ENCODE results near the gene PIGC.

PIGC gene

DNA sequence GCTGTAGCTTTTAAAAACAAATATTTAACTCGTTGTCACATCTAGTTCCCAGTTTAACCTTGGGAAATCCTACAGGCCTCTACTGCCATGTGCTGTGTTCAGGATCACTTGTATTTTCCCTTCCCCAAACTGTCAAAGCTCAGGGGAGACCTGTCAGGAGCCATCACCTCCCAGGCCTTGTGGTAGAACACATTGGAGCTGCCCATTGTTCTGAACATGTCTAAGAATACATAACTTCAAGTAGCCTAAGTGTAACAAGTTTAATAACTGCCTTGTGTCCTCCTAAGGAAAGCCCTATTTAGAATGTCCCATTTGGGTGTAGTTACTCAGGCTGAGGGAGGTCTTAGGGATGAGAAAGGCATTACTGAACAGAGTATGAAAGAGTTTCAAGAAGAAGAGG lies 28.6 kb upstream of the PIGC start:
- TF ChIP-seq, protein P1, sequence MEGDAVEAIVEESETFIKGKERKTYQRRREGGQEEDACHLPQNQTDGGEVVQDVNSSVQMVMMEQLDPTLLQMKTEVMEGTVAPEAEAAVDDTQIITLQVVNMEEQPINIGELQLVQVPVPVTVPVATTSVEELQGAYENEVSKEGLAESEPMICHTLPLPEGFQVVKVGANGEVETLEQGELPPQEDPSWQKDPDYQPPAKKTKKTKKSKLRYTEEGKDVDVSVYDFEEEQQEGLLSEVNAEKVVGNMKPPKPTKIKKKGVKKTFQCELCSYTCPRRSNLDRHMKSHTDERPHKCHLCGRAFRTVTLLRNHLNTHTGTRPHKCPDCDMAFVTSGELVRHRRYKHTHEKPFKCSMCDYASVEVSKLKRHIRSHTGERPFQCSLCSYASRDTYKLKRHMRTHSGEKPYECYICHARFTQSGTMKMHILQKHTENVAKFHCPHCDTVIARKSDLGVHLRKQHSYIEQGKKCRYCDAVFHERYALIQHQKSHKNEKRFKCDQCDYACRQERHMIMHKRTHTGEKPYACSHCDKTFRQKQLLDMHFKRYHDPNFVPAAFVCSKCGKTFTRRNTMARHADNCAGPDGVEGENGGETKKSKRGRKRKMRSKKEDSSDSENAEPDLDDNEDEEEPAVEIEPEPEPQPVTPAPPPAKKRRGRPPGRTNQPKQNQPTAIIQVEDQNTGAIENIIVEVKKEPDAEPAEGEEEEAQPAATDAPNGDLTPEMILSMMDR (IDR thresholded peaks at IDR 0.05; ENCODE audit: insufficient read depth, low read length, poor library complexity, severe bottlenecking), result no peak
- H3K27me3 ChIP-seq (replicated peaks; ENCODE audit: control insufficient read depth, insufficient read depth, low read length), result no peaks in the 10 kb centered on the region
- no peak overlapping the region for H3K4me3 ChIP-seq (replicated peaks; ENCODE audit: low read depth, low read length)
- no peak for DNase-seq (ENCODE audit: extremely low read depth, insufficient read length)
- H3K36me3 ChIP-seq (ENCODE audit: control insufficient read depth, insufficient read depth, low read length), result no peaks in the 10 kb centered on the region

DNA sequence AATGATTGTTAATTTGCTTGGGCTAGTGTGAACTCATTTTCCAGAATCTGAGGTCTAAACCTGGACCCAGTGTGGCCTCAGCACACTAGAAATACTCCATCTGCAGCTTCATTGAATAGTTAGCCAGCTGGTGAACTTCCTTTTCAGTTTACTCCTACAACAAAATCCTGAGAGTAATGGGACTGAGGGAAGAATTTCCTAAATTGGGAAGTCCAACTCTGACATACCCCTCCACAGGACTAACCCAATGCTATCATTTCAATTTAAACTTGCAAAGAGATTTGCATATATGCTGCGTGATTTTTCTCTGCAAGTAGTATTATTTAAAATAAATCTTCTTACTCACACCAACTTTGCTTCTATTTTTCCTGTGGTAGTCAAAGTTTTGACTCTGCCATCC lies 27.8 kb upstream of the PIGC start:
- no peak for DNase-seq (ENCODE audit: extremely low read depth, insufficient read length)
- Histone ChIP-seq H3K36me3 (ENCODE audit: control insufficient read depth, insufficient read depth, low read length) (no peaks in the 10 kb centered on the region), H3K27me3 (replicated peaks; ENCODE audit: control insufficient read depth, insufficient read depth, low read length) (no peaks in the 10 kb centered on the region), H3K4me3 (replicated peaks; ENCODE audit: low read depth, low read length) (no peak overlapping the region)
- TF ChIP-seq, protein P1 (IDR thresholded peaks at IDR 0.05; ENCODE audit: insufficient read depth, low read length, poor library complexity, severe bottlenecking), result no peak

DNA sequence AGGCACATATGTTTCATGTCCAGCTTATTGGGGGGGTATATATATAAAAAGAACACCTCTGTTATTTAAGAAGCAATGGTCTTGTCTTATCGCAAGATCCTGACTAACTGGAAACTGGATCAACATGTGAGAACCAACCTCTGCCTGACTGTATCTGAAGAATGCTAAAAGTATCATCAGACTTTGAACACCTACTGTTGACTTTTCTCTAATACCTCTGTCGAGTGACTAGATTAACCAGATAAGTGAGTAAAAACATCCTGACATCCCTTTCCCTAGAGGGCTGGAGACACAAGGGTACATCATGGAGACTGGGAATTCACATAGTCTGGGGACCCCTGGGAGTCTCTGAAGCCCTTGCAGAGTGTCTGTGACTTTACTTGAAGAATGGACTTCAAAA lies 26.3 kb upstream of the PIGC start:
- Histone ChIP-seq H3K27me3 (replicated peaks; ENCODE audit: control insufficient read depth, insufficient read depth, low read length) (no peaks in the 10 kb centered on the region), H3K4me3 (replicated peaks; ENCODE audit: low read depth, low read length) (no peak overlapping the region), H3K36me3 (ENCODE audit: control insufficient read depth, insufficient read depth, low read length) (no peaks in the 10 kb centered on the region)
- no peak for DNase-seq (ENCODE audit: extremely low read depth, insufficient read length)
- TF ChIP-seq, protein P1 (IDR thresholded peaks at IDR 0.05; ENCODE audit: insufficient read depth, low read length, poor library complexity, severe bottlenecking), result no peak

DNA sequence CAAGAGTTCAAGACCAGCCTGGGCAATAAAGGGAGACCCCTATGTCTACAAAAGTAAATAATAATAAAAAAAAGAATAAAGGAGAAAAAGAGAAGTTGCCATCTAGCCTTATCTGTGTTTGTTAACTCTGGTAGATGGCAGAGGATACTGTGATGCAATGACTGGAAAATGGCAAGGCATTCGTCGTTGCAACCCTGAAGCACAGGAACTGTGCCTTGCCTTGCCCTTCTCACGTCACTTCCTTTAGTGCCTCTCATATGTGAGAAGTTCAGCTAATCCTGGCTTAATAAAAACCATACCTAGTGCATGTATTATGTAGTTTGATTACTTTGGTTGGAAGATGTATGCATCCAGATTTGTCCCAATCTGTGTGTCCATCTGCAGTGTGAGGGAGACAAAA lies 25.8 kb upstream of the PIGC start:
- TF ChIP-seq, protein P1 (IDR thresholded peaks at IDR 0.05; ENCODE audit: insufficient read depth, low read length, poor library complexity, severe bottlenecking), result no peak
- H3K36me3 ChIP-seq (ENCODE audit: control insufficient read depth, insufficient read depth, low read length), result no peaks in the 10 kb centered on the region
- no peaks in the 10 kb centered on the region for H3K27me3 ChIP-seq (replicated peaks; ENCODE audit: control insufficient read depth, insufficient read depth, low read length)
- no peak for DNase-seq (ENCODE audit: extremely low read depth, insufficient read length)
- H3K4me3 ChIP-seq (replicated peaks; ENCODE audit: low read depth, low read length), result no peak overlapping the region

DNA sequence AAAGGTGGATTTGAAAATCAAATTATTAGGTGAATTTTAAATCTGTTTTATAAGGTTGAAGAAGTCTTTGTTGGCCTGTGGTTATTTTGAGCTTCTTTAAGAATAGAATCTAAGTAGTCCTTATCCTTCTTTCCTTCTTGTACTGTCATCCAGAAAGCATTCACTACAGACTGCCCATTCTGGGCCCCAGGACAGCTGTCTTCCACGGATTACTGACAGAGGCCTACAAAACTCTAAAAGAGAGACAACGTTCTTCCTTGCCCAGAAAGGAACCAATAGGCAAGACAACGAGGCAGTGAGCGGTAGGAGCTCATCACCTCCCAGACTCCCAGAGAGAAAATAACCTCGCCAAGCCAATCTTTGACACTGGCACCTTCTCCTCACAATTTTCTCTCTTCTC lies 24.4 kb upstream of the PIGC start:
- Histone ChIP-seq H3K4me3 (replicated peaks; ENCODE audit: low read depth, low read length) (no peak overlapping the region), H3K36me3 (ENCODE audit: control insufficient read depth, insufficient read depth, low read length) (no peaks in the 10 kb centered on the region), H3K27me3 (replicated peaks; ENCODE audit: control insufficient read depth, insufficient read depth, low read length) (no peaks in the 10 kb centered on the region)
- TF ChIP-seq, protein P1 (IDR thresholded peaks at IDR 0.05; ENCODE audit: insufficient read depth, low read length, poor library complexity, severe bottlenecking), result no peak
- DNase-seq (ENCODE audit: extremely low read depth, insufficient read length), result no peak

DNA sequence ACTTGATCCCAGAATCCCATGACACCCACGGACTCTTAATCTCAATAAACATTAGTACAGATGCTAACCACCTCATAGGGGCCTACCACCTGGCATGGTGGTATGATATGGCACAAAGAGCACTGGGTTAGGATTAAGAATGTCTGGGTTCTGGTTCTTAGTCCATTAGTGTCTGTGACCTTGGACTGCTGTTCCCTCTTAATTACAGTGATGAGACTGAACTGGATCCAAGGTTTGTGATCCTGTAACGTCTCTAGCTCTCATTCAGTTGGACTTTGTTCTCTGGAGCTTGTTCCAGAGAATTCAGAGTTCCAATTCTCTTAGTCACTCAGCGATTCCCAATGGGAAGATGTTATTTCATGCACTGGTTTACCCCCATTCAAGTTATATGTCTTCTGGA lies 23.6 kb upstream of the PIGC start:
- H3K36me3 ChIP-seq (ENCODE audit: control insufficient read depth, insufficient read depth, low read length), result no peaks in the 10 kb centered on the region
- DNase-seq (ENCODE audit: extremely low read depth, insufficient read length), result no peak
- no peak overlapping the region for H3K4me3 ChIP-seq (replicated peaks; ENCODE audit: low read depth, low read length)
- TF ChIP-seq, protein P1 (IDR thresholded peaks at IDR 0.05; ENCODE audit: insufficient read depth, low read length, poor library complexity, severe bottlenecking), result no peak
- H3K27me3 ChIP-seq (replicated peaks; ENCODE audit: control insufficient read depth, insufficient read depth, low read length), result no peaks in the 10 kb centered on the region

All from GM06990 (cell line).